HG03135 (cell line): ENCODE measurements around the gene ARHGAP29.

Experiments used
- ATAC-seq: cut with Tn5 transposase; IDR thresholded peaks from one replicate; pipeline ENCODE4 v1.9.1; 2021; ENCODE audit warnings: mild to moderate bottlenecking, moderate library complexity; ENCODE audit not compliant: unreplicated experiment

Gene ARHGAP29

DNA sequence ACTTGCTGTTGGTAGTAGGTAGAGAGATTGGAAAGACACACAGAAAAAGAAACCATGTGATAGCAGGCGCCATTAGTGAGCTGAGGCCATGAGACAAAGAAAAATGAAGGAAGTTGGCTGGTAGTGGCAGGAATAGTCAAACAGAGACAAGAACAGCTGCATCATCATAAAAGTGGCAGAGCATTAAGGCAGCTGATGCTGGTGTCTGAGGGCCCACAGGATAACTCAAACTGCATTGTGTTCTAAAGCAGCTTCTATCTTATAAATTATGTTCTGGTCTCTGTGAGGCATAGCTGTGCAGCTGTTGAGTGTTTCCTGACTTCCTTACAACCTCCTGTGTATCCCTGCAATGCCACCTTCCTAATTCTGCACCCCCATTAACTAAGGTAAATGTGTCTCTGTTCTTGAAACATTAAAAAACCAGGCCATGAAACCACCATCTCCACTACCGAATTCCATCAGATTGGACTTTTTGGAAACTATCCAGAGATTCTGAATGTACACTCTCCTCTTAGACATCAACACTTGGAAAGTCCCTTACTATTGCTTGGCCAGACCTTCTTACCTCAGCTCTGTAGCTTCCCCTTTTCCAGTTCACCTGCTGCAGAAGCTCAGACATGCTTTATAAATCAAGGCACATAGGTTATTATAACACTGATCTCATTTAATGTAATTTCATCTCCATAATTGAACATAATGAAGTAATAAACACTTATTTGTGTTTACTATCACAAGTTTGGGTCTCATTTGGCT lies 23.4 kb upstream of the ARHGAP29 start:
- ATAC-seq = no peak

DNA sequence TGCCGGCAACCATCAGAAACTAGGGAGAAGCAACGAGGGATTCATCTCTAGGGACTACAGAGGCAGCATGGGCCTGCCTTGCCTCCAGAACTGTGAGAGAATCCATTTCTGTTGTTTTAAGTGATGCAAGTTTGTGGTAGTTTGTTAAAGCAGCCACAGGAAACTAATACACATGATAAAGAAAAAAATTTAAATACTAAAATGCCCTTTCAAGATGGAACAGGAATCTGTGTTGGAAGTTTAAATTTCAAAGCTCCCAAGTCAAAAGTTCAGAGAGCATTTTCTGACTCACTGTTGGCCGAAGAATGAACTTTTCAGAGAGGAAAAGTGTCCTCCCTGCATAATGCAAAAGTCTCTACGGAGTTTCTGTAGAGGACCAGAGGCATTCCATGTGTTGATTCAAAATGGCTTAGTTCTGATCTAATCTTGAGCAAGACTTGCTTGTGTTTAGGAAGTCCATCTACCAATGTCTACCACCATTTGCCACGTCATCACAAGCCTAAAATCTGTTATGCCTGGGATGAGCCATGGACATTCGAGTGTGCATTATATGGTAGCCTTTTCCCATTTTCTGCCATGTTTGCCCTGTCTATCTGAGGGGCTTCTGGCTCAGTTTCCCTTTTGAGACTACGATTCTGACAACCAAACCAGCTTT lies 22.4 kb upstream of the ARHGAP29 start:
- ATAC-seq = no peak

DNA sequence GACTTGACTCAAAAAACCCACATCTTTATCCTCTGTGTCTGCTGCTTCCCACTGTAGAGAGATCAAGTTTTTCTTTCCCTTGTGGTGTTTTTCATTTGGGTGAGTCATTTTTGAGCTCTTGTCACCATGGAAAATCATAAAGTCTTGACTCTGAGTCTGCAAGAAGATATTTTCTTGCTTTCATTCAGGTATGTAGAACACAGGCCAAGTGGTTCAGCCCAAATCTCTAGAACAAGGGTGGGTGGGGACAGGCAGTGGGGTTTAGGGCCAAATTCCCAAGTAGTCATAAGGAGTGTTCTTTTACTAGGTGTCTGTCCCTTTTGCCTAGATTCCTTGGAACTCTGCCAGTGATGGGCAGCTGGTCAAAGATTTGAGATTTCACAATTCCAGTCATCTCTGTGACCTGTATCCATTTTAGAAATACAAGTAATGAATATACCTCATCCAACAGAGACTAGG lies 21.5 kb upstream of the ARHGAP29 start:
- ATAC-seq = no peak

DNA sequence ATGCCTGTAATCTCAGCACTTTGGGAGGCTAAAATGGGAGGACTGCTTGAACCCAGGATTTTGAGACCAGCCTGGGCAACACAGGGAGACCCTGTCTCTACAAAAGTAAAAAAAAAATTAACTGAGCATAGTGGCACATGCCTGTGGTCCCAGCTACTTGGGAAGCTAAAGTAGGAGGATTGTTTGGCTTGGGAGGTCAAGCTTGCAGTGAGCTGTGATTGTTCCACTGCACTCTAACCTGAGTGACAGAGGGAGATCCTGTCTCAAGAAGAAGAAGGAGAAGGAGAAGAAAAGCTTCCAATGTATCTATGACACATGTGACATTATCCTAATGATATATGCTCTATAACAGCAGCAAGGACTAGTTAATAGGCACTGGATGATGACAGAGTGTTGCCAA lies 20.1 kb upstream of the ARHGAP29 start:
- no peak for ATAC-seq

DNA sequence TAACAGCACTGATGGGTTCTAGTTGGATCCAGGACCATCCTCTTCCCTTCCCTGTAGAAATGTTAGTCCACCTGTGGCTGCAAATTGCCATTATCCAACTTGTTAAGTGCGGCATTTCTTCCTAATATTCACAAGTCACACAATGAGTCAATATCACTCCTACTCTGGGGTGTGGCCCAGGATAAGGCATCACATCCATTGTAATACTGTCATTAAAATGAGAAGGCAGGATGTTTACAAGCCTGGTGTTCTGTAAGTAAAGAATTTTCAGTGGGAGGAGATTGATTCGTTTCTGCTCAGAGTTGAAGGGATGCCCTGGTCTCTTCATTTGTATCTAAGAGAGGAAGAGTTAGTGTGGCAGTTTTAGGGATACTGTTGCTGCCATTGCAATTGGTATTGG lies 18.1 kb upstream of the ARHGAP29 start:
- ATAC-seq = no peak

DNA sequence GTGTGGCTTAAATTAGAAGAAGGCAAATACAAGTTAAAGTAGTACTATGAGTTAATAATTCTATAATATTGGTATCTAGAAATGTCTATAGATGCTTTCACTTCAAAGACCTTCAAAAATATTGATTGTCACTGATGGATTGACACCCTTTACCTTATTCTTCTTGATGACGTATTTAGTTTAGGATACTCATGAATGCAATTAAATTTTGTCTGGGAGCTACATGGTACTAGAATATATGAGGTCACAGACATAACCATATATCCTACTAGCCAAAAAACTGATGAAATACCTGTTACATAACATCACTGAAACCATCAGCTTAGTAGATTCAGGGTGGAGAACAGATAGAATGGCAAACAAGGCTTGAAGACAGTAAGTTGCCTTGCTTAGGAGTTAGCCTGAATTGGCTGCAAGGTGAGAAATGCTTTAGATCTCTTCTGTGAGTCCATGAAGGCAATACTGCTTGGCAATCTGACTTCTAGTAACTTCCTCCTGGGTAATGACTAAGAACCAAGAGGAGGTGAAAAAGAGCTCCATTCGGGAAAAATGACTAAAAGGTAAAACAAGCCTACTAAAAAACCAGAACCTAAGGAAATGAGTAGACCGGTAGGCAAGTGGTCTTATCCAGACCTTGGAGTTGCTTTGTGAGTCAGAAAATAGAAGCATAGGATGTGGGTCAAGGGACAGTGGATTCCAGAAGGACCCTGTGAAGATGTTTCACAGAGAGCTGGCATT lies 16.9 kb upstream of the ARHGAP29 start:
- no peak for ATAC-seq

DNA sequence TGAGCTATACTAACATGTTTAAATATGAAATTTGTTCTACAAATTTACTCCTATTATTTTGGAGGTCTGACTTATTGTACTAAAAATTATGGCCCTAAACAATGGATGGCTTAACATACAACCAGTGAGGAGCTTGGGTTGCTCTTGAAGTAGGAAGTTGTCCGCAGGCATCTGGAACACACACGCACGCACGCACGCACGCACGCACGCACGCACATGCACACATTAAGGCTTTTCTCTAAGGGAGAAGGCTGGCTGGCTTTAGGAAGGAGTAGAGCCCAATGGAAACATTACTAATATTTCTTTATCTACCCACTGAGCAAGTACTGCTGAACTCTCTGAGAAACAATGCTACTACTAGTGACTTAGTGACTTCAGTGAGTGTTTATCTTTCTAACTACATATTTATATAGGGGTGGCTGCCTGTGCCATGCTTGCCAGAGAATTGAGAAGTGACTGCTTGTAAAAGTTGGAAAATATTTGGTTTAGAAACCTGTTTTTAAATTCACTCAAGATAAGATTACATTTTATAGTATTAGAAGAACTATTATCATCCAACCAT lies 16.2 kb upstream of the ARHGAP29 start:
- no peak for ATAC-seq

DNA sequence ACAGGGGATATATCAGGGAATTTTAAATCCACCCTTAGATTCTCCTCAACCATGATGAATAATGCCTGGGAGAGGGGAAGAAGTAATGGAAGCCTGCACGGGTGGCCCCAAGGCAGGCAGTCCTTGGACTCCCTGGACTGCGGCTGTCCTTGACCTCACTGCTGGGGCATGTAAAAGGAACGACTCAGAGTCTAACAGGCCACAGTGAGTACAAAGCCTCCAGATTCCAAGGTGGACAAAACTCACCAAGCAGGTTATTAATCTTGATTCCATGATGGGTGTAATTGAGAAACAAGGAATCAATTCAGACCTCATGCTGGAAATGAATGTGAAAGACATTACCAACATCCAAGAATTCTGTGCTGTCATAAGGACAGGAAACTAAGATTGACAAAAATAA lies 13.0 kb upstream of the ARHGAP29 start:
- ATAC-seq = no peak

DNA sequence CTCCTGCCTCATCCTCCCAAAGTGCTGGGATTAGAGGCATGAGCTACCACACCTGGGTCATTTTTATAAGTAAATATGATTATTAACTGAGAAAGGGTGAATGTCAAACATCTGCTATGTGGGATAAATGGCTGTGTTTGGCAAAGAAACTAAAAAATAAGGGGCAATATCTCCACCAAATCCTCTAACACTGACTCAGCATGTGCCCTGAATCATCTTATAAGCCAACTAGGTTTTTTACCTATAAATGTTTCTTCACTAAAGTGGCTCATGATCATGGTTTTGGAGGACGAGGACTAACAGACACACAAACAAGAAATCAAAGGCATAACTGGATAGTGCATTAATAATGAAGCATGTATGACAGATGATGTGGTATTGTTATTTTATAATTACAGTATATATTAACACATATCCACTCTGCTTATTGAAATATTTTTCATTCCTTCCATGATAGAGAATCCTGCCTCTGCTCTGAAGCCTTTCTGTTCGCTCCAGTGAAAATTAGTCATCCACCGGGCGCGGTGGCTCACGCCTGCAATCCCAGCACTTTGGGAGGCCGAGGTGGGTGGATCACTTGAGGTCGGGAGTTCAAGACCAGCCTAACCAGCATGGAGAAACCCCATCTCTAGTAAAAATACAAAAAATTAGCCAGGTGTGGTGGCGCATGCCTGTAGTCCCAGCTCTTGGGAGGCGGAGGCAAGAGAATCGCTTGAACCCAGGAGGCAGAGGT lies 11.7 kb upstream of the ARHGAP29 start:
- ATAC-seq = no peak

DNA sequence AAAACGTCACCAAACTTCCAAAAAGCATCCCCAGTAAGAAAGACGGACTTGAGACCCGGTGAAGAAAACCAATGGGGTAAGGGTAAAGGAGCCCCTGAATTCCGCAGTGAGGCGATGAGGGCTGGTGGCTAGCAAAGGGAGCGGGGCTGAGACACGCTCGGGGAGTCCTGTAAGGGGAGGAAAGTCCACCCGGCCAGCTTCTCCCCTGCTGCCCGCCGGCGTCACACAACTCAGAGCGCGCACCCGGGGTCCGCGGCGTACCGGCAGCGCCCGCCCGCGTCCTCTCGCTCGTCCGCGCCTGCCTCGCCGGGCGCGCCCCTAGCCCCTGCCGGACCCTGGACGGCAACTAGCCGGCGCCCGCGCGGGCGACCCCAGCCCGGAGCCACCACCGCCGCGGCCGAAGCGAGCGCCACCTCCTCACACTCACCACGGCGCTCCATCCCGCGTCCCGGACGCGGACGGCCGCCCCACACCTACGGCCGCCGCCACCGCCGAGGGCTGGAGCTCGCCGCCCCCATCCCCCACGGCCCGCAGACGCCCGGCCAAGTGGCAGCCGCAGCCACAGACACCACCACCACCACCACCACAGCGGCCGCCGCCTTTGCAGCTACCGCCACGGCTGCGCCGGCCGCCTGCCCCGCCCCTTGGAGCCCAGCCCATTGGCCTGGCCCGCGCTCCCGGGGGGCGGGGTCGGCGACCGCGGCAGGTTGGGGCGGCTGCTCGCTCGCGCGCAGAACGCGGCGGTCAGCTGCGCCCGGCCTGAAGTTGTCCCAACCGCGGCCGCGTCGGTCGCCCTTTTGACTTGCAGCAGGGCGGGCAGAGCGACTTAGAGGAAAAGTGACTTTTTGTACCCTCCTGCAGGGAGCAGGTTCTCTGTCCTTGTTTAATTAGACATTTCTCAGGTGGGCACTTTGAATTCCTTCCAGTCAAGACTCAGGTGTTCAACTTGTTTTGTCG lies 10.0 kb upstream of the ARHGAP29 start:
- peak; percentile 80 for ATAC-seq

DNA sequence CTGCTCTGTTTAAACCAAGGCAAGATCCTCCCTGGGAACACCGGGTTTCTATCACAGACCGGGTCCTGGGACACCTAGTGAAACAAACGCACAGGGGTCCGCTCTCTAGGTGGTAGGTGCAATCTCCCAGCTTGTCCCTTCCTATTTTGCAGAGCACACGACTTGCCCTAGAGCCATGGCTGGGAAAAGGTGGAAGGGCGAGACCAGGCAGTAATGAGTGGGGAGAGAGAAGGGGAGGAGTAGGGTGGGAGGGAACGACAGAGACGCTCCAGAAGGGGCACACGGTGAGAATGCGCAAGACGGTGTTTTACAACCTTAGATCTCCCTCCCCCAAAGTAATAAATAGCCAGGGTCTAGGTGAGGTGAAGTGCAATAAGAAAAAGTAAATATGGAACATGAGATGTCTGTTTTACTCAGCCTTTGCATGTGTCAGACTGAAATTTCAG lies 9.3 kb upstream of the ARHGAP29 start:
- no peak for ATAC-seq

DNA sequence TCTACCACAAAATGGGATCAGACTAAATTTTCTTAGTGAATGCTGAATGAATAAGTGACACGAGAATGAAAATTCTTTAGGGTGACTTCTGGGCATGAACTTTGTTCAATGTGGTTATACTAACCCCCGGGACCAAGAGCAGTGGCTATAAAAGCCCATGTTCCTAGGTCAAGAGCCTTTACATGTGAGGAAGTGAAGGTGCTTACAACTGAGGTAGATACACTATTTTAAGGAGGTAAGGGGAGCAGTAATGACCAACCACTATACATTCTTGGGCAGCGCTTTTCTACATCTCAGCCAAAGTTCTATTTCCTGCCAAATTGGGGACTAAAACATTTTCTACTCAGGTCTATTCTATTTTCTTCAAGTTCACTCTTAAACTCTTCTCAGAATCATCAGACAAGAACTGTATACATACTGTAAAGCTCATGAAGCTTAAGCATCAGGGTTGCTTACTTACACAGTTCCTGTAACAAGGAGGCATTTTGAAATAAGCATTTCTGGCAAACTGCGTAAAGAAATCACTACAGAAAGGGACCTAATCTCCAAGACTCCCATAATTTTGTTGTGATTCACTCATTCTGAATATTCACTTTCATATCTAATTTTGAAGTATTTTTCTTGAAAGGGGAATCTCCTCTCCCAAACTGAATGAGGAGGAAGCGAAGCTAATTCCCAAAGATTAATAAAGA lies 8.5 kb upstream of the ARHGAP29 start:
- no peak for ATAC-seq

DNA sequence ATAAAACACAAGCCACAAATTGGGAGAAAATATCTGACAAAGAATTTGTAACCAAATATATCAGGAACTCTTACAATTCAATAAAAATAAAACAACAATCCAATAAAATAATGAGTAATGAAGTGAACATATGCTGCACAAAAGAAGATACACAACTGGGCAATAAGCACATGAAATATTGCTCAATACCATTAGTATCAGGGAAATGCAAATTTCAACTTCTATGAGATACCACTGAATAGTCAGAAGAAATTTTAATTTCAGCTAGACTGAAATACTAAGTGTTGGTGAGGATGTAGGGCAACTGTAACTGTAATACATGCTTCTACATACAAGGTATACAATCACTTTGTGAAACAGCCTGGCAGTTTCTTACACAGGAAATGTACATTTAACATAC lies 7.4 kb upstream of the ARHGAP29 start:
- ATAC-seq = no peak

DNA sequence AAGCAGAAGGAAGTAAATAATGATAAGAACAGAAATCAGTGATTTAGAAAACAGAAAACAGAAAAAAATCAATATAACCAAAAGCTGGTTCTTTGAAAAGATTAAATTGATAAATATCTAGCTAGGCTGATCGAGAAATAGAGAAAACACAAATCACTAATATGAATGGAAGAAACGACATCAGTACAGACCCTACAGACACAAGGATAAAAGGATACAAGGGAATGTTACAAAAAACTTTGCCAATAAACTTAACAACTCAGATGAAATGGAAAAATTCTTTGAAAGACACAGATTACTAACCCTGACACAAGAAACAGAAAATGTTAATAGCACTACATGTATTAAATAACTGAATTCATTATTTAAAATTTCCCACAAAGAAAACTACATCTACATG lies 6.3 kb upstream of the ARHGAP29 start:
- ATAC-seq = no peak

DNA sequence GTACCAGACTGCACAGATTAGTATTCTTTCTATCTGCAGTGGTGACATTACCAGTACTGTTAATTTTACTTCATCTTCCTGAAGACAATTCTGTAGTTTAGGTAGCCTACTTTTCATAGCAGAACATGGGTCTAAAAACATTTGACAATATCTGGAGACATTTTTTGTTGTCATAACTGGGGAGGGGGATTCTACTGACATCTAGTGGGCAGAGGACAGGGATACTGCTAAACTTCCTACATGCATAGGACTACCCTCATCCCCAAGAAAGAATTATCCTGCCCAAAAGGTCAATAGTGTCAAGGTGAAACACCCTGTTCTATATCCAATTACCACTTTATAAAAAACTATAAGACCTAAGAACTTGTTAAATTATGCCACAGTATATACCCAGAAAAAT lies 3.4 kb upstream of the ARHGAP29 start:
- no peak for ATAC-seq

DNA sequence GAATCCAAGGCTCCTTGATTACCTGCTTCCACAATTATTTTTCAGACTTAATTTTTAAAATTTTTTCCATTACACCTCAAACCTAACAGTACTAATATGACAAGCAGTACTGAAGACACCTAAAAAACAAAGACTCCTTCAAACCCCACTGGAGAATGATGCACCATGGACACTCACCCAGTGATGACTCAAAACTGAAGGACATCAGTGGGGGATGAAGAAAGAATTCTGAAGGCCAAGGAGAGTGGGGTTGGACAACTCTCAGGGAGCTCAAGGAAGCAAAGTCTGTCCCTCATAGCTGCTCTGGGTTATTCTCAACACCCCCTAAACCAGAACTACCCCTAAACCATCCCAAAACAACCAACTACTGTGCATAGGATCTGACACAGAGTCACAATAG lies 2.4 kb upstream of the ARHGAP29 start:
- ATAC-seq = no peak

DNA sequence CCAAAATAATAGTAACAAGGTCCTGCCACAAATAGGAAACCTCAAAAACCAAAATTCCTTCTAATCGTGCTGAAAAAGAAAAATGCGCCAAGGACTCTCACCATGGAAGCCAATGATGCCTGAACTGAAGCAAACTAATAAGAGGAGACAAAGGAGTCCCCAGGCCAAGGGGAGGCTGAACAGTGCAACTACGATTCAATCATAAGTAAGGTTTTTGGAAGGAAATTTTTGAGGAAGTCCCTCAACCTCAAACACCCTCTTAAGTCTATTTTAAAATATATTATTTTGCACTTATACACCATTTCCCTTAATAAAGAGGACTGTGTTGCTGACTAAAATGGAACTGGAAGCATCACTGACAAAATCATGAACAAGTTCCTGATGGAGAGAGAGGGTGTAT lies 1.7 kb upstream of the ARHGAP29 start:
- ATAC-seq = no peak

DNA sequence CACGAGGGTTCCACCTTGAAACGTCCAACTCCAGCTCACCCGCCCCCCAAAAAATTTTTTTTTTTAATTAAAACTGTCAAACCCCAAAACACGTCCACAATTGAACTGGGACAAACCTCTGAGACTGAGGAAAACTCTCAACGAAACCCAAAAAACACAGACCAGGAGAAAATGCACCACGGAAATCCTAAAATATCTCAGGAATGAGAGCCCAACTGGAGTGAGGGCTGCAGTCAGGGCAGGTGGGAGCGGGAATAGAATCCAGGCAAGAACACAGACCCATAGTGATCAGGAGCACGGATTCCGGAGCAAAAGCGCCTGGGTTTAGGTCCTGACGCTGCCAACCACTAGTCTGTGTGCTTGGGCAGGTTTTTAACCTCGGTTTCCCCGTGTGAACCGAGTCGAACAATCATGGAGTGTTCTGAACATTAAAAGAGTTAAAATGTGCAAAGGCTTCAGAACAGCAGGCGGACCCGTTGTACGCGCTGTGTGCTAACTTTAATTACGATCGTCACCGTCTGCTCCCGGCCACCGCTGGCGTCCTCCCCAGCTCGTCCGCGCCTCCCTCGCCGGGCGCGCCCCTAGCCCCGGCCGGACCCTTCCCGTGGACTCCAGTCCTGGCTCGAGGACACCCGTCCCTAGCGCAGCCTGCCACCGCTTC lies 624 bp downstream of the ARHGAP29 start:
- peak; percentile 35 for ATAC-seq
